Measurements from ENCODE around the gene DGKB. TPM values are rescaled to one million over a fixed set of nuclear protein-coding genes. Genes with fewer than 3 reads are reported as not detected.
A peak's percentile ranks its signal among the peaks of the same experiment; 100 is the strongest.

Gene DGKB
- polyA plus RNA-seq, 1 of the 3 experiments (the other 2 are of a cell fraction) = 2.1 TPM

- TF ChIP-seq CTCF (IDR thresholded peaks at IDR 0.05) (no peak), EZH2phosphoT487 (IDR thresholded peaks at IDR 0.05; ENCODE audit: borderline replicate concordance, low read depth) (no peak), SIN3A (IDR thresholded peaks at IDR 0.05; ENCODE audit: borderline replicate concordance, low read depth, low read length) (no peak), TCF12 (IDR thresholded peaks at IDR 0.05) (no peak)
These were observed 11.3 kb downstream of the DGKB start (continued) for GRCh38 chr7:14891289-14891688.

- POLR2A ChIA-PET = no interaction called here
These were observed 13.6 kb downstream of the DGKB start for GRCh38 chr7:14888962-14889361.

GRCh38 chr7:14886533-14886932, 16.0 kb downstream of the DGKB start:
- H4K20me1 ChIP-seq (ENCODE audit: insufficient read depth) = no peaks in the 10 kb centered on the region
- CTCF ChIA-PET = interaction anchor here (1.3 to 1.8 kb wide), 2 partner anchors 12 to 15 kb away, joined by 3 to 4 read pairs; no protein-coding TSS in a partner anchor
- 83% methylated on average over 3 of the region's 3 CpGs for WGBS (ENCODE audit: low lambda C conversion rate)
- no peaks in the 10 kb centered on the region for H3K9me2 ChIP-seq
- no peak overlapping the region for H3K9ac ChIP-seq
- H3K36me3 ChIP-seq (replicated peaks in 1 of 2; ENCODE audit: control insufficient read depth in 1 of 2, insufficient read depth in 2 of 2, low read length in 1 of 2) = no peaks in the 10 kb centered on the region
- no peaks in the 10 kb centered on the region for H3F3A ChIP-seq (replicated peaks; ENCODE audit: insufficient read depth)
- H3K79me2 ChIP-seq (ENCODE audit: insufficient read depth) = no peaks in the 10 kb centered on the region
- POLR2A ChIA-PET = no interaction called here
- no peak overlapping the region for H3K4me2 ChIP-seq
- H2AFZ ChIP-seq (ENCODE audit: low read depth) = no peak overlapping the region
- H3K27me3 ChIP-seq (ENCODE audit: insufficient read depth) = no peaks in the 10 kb centered on the region
- H3K9me3 ChIP-seq = no peaks in the 10 kb centered on the region
- H3K4me3 ChIP-seq (ENCODE audit: low read depth in 2 of 2, low read length in 1 of 2) = no peak overlapping the region
- TF ChIP-seq MXI1 (IDR thresholded peaks at IDR 0.05; ENCODE audit: low read depth, low read length) (no peak), EZH2phosphoT487 (IDR thresholded peaks at IDR 0.05; ENCODE audit: borderline replicate concordance, low read depth) (no peak), NFIC (IDR thresholded peaks at IDR 0.05; ENCODE audit: borderline replicate concordance) (no peak), MAX (IDR thresholded peaks at IDR 0.05; ENCODE audit: low read depth) (no peak), RAD21 (IDR thresholded peaks at IDR 0.05; ENCODE audit: low read length) (no peak)
- DNase-seq = no peak
- no peak overlapping the region for H3K27ac ChIP-seq (ENCODE audit: low read depth in 2 of 2, low read length in 1 of 2)
- H3K4me1 ChIP-seq (ENCODE audit: control insufficient read depth in 1 of 2, insufficient read depth in 2 of 2, low read depth in 1 of 2, low read length in 1 of 2) = no peaks in the 10 kb centered on the region; a peak in 1 of 4 replicates

More at GRCh38 chr7:14888962-14889361, 13.6 kb downstream of the DGKB start:
- Histone ChIP-seq H3K9ac (no peak overlapping the region), H3K9me2 (no peaks in the 10 kb centered on the region), H3F3A (replicated peaks; ENCODE audit: insufficient read depth) (no peaks in the 10 kb centered on the region), H3K36me3 (replicated peaks in 1 of 2; ENCODE audit: control insufficient read depth in 1 of 2, insufficient read depth in 2 of 2, low read length in 1 of 2) (no peaks in the 10 kb centered on the region), H3K27ac (ENCODE audit: low read depth in 2 of 2, low read length in 1 of 2) (no peak overlapping the region), H4K20me1 (ENCODE audit: insufficient read depth) (no peaks in the 10 kb centered on the region), H3K27me3 (ENCODE audit: insufficient read depth) (no peaks in the 10 kb centered on the region), H3K4me3 (ENCODE audit: low read depth in 2 of 2, low read length in 1 of 2) (no peak overlapping the region), H3K4me1 (ENCODE audit: control insufficient read depth in 1 of 2, insufficient read depth in 2 of 2, low read depth in 1 of 2, low read length in 1 of 2) (peaks cover 0 to 5% of the 10 kb centered on the region in 2 experiments; a peak in 2 of 4 replicates), H3K4me2 (no peak overlapping the region), H3K9me3 (no peaks in the 10 kb centered on the region), H2AFZ (ENCODE audit: low read depth) (no peak overlapping the region), H3K79me2 (ENCODE audit: insufficient read depth) (no peaks in the 10 kb centered on the region)
- 52% methylated on average over 1 of the region's 1 CpG for WGBS (ENCODE audit: low lambda C conversion rate)
- DNase-seq = no peak
- CTCF ChIA-PET = interaction anchor here (0.8 to 1.2 kb wide), 3 partner anchors 13 to 127 kb away, joined by 3 to 4 read pairs (median 3); partner anchors contain the start of gene DGKB
- TF ChIP-seq NFIC (IDR thresholded peaks at IDR 0.05; ENCODE audit: borderline replicate concordance) (0 out of 2 replicates have a peak, but pooled peaks have one; percentile 13), PBX3 (IDR thresholded peaks at IDR 0.05) (peak; percentile 40; the same call in 1 of the 2 replicates), JUND (IDR thresholded peaks at IDR 0.05) (0 out of 2 replicates have a peak, but pooled peaks have one; percentile 5), GABPA (IDR thresholded peaks at IDR 0.05; ENCODE audit: low read depth) (no peak), YY1 (IDR thresholded peaks at IDR 0.05; ENCODE audit: low read depth) (no peak), MXI1 (IDR thresholded peaks at IDR 0.05; ENCODE audit: low read depth, low read length) (no peak)

Measured in SK-N-SH (cell line).